ENCODE data around the gene CEP41.

Gene CEP41

DNA sequence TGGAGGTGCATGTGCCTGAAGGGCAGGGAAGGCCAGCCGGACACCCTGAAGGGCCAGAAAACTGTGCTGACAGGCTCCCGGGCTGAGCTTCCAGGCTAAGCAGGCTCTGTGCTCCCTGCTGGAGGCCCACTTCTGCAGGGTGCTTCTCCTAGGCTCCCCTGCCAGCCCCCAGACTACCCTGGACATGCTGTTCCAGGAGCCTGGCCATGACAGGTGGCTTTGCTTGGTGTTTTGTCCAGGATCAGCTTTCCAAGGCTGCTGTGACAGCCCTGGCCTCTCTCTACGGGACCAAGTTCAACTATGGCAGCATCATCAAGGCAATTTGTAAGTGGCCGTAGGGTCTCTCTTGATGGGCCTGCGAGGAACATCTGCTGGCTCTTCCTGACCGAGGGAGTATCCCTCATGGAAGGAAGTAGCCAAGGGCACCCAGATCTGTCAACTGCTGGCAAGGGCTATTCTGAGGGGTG is 55.2 kb downstream of the CEP41 start:
- Histone ChIP-seq H3K9me3 (ENCODE audit: low read length) (no peaks in the 10 kb centered on the region), H3K4me1 (ENCODE audit: insufficient read depth, low read length) (peaks cover under 1% of the 10 kb centered on the region), H3K9ac (ENCODE audit: low read length) (no peak overlapping the region), H3K27ac (ENCODE audit: low read depth, low read length) (no peak overlapping the region), H3K4me3 (ENCODE audit: low read depth in 1 of 2, low read length in 2 of 2) (no peak overlapping the region), H3K36me3 (ENCODE audit: insufficient read depth, low read length) (no peaks in the 10 kb centered on the region), H3K27me3 (ENCODE audit: control insufficient read depth in 1 of 2, insufficient read depth in 2 of 2, low read length in 2 of 2) (no peaks in the 10 kb centered on the region)

DNA sequence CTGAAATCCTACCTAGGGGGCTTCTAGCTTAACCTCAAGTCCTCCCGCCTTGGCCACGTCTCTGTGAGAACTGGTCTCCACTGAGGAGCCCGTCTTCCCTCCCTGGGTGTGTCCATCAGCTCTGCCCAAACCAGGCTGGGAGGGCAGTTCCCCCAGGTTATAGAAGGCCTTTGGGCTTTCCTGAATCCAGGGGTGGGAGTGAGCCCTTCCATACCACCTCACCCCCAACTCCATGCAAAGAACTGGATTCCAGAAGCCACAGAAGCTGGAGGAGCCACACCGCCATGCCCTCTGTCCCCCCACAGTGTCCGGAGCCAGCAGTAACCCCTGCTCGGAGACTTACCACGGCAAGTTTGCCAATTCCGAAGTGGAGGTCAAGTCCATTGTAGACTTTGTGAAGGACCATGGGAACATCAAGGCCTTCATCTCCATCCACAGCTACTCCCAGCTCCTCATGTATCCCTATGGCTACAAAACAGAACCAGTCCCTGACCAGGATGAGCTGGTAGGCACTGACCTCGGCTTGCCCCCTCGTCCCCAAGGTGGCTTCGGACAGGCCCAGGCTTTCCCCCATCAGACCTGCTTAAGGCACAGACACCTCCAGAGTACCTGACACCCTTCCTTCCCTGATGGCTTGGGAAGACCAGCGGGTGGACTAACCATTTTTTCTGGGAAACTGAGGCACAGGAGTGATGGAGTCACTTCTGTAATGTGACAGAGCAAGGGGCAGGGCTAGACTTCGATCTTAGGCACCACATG is 55.8 kb downstream of the CEP41 start:
- no peak overlapping the region for H3K27ac ChIP-seq (ENCODE audit: low read depth, low read length)
- H3K9ac ChIP-seq (ENCODE audit: low read length) = no peak overlapping the region
- H3K4me3 ChIP-seq (ENCODE audit: low read depth in 1 of 2, low read length in 2 of 2) = no peak overlapping the region
- H3K27me3 ChIP-seq (ENCODE audit: control insufficient read depth in 1 of 2, insufficient read depth in 2 of 2, low read length in 2 of 2) = no peaks in the 10 kb centered on the region
- H3K4me1 ChIP-seq (ENCODE audit: insufficient read depth, low read length) = peaks cover 7% of the 10 kb centered on the region
- no peaks in the 10 kb centered on the region for H3K36me3 ChIP-seq (ENCODE audit: insufficient read depth, low read length)
- H3K9me3 ChIP-seq (ENCODE audit: low read length) = no peaks in the 10 kb centered on the region

DNA sequence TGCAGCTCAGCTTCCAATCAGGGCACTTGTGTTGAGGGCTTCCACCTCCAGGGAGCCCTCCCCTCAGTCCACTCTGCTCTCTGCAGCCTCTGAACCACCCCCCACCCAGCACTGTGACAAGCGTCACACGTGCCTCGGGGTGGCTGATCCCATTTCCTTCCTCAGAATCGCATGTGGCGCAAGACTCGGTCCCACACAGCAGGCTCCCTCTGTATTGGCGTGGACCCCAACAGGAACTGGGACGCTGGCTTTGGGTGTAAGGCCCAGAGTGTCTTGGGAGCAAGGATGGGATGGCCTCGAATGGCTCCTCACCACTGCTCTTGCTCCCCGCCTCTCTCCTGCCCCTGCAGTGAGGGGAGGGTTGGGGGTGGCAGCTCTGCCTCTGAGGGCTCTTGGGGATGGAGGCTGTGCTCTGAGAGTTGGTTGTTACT is 56.4 kb downstream of the CEP41 start:
- Histone ChIP-seq H3K27ac (ENCODE audit: low read depth, low read length) (no peak overlapping the region), H3K27me3 (ENCODE audit: control insufficient read depth in 1 of 2, insufficient read depth in 2 of 2, low read length in 2 of 2) (no peaks in the 10 kb centered on the region), H3K9me3 (ENCODE audit: low read length) (no peaks in the 10 kb centered on the region), H3K9ac (ENCODE audit: low read length) (no peak overlapping the region), H3K4me3 (ENCODE audit: low read depth in 1 of 2, low read length in 2 of 2) (no peak overlapping the region), H3K36me3 (ENCODE audit: insufficient read depth, low read length) (no peaks in the 10 kb centered on the region), H3K4me1 (ENCODE audit: insufficient read depth, low read length) (peaks cover 10% of the 10 kb centered on the region)

DNA sequence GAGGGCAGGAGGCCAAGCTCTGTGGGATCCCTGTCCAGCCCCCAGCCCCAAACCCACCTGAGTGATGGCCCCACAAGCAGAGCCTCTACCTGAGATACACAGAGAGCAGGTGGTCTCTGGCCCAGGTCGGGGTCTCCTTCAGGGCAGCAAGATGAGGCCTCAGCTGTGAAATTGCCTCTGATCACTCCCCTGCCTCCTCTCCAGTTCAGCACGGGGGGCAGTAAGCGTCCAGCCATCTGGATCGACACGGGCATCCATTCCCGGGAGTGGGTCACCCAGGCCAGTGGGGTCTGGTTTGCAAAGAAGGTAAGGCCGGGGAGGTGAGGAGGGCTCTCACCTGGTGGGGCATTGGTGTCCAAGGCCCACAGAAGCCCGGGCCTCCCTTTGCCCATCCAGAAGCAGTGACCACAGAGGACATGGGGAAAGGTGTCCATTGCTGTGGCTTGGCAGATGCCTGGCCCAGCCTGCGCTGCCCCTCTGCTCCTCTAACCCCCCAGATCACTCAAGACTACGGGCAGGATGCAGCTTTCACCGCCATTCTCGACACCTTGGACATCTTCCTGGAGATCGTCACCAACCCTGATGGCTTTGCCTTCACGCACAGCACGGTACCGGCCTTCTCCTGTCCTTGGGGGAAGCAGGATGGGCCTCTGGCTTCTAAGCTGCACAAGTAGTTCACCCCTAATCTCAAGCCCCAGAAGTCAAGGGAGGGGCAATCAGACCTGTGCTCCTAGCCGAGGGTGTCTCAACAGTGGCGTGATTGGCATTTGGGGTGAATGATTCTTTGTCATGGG is 57.4 kb downstream of the CEP41 start:
- Histone ChIP-seq H3K36me3 (ENCODE audit: insufficient read depth, low read length) (no peaks in the 10 kb centered on the region), H3K4me1 (ENCODE audit: insufficient read depth, low read length) (peaks cover 10% of the 10 kb centered on the region), H3K27me3 (ENCODE audit: control insufficient read depth in 1 of 2, insufficient read depth in 2 of 2, low read length in 2 of 2) (no peaks in the 10 kb centered on the region), H3K27ac (ENCODE audit: low read depth, low read length) (no peak overlapping the region), H3K9ac (ENCODE audit: low read length) (no peak overlapping the region), H3K9me3 (ENCODE audit: low read length) (no peaks in the 10 kb centered on the region), H3K4me3 (ENCODE audit: low read depth in 1 of 2, low read length in 2 of 2) (no peak overlapping the region)

DNA sequence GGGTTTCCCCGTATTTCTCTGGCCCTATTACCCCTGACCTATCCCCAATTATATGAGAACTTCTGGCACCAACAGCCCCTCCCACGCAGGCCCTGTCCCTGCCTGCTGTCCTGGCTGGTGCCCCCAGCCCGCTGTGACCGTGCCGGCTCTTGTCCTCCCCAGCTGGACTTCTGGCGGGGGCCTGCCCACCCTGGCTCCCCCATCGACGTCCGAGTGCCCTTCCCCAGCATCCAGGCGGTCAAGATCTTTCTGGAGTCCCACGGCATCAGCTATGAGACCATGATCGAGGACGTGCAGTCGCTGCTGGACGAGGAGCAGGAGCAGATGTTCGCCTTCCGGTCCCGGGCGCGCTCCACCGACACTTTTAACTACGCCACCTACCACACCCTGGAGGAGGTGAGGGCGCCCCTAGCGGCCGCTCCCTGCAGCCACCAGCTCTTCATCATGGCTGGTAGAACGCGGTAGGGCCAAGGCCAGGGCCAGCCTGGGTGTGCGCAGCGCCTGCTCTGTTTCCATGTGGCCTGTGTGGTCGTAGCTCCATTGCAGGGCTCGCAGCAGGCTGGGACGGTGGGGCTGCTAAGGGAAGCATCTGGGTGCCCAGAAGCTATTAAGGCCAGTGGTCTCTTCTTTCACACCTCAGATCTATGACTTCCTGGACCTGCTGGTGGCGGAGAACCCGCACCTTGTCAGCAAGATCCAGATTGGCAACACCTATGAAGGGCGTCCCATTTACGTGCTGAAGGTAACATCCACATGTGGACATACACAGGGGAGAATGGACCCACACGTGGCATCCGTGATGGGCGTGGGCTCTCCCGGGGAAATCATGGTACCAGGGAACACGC is 59.1 kb downstream of the CEP41 start:
- H3K9ac ChIP-seq (ENCODE audit: low read length) = no peak overlapping the region
- H3K4me3 ChIP-seq (ENCODE audit: low read depth in 1 of 2, low read length in 2 of 2) = no peak overlapping the region
- H3K27ac ChIP-seq (ENCODE audit: low read depth, low read length) = no peak overlapping the region
- H3K36me3 ChIP-seq (ENCODE audit: insufficient read depth, low read length) = no peaks in the 10 kb centered on the region
- H3K9me3 ChIP-seq (ENCODE audit: low read length) = no peaks in the 10 kb centered on the region
- H3K4me1 ChIP-seq (ENCODE audit: insufficient read depth, low read length) = peaks cover 10% of the 10 kb centered on the region
- no peaks in the 10 kb centered on the region for H3K27me3 ChIP-seq (ENCODE audit: control insufficient read depth in 1 of 2, insufficient read depth in 2 of 2, low read length in 2 of 2)

DNA sequence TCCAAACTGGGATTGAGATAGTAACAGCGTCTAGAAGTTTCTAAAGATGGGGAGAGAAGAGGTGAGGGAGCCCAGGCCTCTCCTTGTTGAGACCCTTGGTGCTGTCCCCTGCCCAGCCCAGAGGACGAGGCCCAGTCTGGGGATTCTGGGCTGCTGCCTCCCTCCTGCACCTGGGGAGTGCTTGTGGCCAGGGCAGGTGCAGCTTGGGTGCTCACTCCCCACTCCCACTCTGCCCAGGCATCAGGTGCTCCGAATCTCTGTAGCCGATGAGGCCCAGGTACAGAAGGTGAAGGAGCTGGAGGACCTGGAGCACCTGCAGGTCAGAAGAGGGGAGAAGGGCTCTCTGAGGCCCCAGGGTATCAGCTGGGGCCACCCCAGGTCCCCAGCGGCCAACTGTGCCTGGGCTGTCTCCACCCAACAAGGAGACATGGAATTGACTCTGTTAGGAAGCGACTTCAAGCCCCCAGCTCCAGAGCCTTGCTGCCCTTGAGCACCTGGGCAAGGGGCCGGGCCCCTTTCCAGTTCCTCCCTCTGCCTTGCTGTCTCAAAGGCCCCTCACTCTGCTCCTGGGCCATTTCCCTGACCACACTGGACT is 59.9 kb downstream of the CEP41 start:
- H3K36me3 ChIP-seq (ENCODE audit: insufficient read depth, low read length) = no peaks in the 10 kb centered on the region
- H3K27me3 ChIP-seq (ENCODE audit: control insufficient read depth in 1 of 2, insufficient read depth in 2 of 2, low read length in 2 of 2) = no peaks in the 10 kb centered on the region
- peaks cover 10% of the 10 kb centered on the region for H3K4me1 ChIP-seq (ENCODE audit: insufficient read depth, low read length)
- peaks cover 4% of the 10 kb centered on the region for H3K9me3 ChIP-seq (ENCODE audit: low read length)
- H3K9ac ChIP-seq (ENCODE audit: low read length) = no peak overlapping the region
- H3K27ac ChIP-seq (ENCODE audit: low read depth, low read length) = no peak overlapping the region
- no peak overlapping the region for H3K4me3 ChIP-seq (ENCODE audit: low read depth in 1 of 2, low read length in 2 of 2)

DNA sequence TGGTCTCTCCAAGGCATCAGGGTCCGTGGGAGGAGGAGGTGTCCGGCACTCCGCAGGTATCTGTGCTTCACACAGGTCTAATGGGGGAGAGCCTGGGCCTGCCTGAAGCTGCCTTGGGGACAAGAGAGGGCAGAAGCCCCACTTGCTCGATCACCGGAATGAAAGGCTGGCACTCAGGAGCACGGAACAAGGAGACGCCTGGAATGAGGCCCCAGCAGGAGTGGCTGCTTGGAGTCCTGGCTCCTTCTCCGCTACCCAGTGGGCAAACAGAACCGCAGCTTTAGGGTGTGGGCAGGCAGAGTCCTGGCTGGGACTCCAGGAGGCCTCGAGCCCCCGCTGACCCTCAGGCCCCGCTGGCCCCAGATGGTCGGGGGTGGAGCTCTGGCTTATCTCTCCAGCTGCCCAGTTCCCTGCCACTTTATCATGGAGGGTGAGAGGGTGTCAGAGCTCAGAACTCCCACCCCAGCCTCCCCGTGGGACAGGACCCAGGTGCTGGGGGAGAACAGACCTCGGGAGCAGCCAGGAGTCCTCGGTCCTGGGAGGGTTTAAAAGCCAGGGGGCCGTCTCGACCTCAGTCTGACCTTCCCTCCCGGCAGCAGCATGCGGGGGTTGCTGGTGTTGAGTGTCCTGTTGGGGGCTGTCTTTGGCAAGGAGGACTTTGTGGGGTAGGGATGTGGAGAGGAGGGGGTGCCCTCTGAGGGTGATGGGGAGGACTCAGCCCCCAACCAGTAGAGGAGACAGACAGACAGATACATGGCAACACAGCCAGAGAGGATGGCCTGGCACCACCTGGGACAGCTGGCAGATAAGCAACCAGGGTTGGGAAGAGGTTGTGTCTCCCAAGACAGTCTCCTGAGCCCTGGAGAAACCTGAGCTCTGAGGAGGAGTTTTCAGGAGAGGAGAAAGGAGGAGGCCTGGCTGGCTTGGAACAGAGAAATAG is 60.6 kb downstream of the CEP41 start, which contains the start of gene CPA1:
Gene CPA1 (plus strand): TSS at position 574 of the 940 bp plus-strand sequence. CDS start 27 bp downstream, at position 601.
- H3K36me3 ChIP-seq (ENCODE audit: insufficient read depth, low read length) = no peaks in the 10 kb centered on the region
- no peaks in the 10 kb centered on the region for H3K27me3 ChIP-seq (ENCODE audit: control insufficient read depth in 1 of 2, insufficient read depth in 2 of 2, low read length in 2 of 2)
- no peak within 1 kb of the TSS for H3K27ac ChIP-seq (ENCODE audit: low read depth, low read length)
- no peak within 1 kb of the TSS for H3K9ac ChIP-seq (ENCODE audit: low read length)
- H3K9me3 ChIP-seq (ENCODE audit: low read length) = peaks cover 5% of the 10 kb centered on the region
- H3K4me3 ChIP-seq (ENCODE audit: low read depth in 1 of 2, low read length in 2 of 2) = no peak within 1 kb of the TSS
- peaks cover 10% of the 10 kb centered on the region for H3K4me1 ChIP-seq (ENCODE audit: insufficient read depth, low read length)

DNA sequence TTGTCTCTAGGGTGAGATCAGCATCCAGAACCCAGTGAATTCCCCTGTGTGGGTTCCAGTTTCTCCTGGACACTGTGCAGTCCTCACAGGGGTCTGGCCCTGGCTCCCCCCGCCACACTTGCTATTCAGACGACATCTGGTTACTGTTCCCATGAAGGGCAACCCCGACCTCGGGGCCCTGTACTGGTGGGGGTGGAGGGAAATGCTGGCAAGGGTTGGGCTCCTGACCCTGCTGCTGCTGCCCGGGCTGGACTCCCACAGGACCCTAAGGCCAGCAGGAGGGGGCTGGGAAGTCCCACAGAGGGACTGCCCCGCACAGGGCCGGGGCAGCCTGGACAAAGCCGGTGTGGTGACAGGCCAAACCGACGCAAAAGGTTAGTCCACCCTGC is 61.3 kb downstream of the CEP41 start:
- Histone ChIP-seq H3K27ac (ENCODE audit: low read depth, low read length) (no peak overlapping the region), H3K9ac (ENCODE audit: low read length) (no peak overlapping the region), H3K4me3 (ENCODE audit: low read depth in 1 of 2, low read length in 2 of 2) (no peak overlapping the region)

DNA sequence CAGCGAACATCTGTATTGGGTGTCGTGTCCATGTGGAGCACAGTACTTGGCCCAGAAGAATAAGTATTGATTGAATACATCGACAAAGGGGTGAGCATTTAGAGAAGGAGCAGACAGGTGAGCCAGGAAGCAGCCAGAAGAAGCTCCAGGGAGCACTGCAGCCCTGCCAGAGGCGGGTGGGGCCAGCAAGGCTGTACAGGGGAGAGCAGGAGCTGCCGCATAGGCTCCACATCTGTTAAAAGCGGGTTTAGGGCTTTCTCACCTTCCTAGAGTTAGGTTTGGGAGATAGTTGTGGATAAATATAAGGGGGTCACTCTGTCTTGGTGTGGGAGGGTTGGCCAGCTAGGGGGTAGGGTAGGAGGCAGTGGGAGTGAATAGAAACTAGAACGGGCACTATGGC is 61.8 kb downstream of the CEP41 start:
- Histone ChIP-seq H3K9ac (ENCODE audit: low read length) (no peak overlapping the region), H3K27ac (ENCODE audit: low read depth, low read length) (no peak overlapping the region), H3K9me3 (ENCODE audit: low read length) (peaks cover 5% of the 10 kb centered on the region)

More for the DNA sequence above, 61.3 kb downstream of the CEP41 start:
- Histone ChIP-seq H3K4me1 (ENCODE audit: insufficient read depth, low read length) (peaks cover 10% of the 10 kb centered on the region), H3K27me3 (ENCODE audit: control insufficient read depth in 1 of 2, insufficient read depth in 2 of 2, low read length in 2 of 2) (no peaks in the 10 kb centered on the region), H3K9me3 (ENCODE audit: low read length) (peaks cover 5% of the 10 kb centered on the region), H3K36me3 (ENCODE audit: insufficient read depth, low read length) (no peaks in the 10 kb centered on the region)

DNA sequence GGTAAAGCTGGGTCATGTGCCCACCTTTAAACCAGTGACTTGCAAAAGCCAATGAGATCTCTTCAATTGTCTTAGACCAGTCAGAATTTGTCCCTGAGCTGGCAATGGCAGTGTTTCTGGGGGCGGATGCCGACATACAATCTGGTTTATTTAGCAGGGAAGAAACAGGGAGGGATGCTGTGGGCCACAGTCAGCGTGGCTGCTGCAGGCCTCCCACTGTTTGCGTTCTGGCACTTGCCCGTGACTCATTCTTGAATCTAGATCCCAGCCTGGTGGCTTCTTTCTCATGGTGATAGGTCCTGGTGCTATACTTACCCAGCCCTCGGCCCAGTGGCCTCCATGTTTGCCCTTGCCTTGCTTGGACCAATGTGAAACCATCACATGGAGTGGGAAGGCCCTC is 63.6 kb downstream of the CEP41 start:
- H3K9me3 ChIP-seq (ENCODE audit: low read length) = peaks cover 5% of the 10 kb centered on the region
- H3K27ac ChIP-seq (ENCODE audit: low read depth, low read length) = no peak overlapping the region
- H3K4me1 ChIP-seq (ENCODE audit: insufficient read depth, low read length) = peaks cover 32% of the 10 kb centered on the region
- no peaks in the 10 kb centered on the region for H3K27me3 ChIP-seq (ENCODE audit: control insufficient read depth in 1 of 2, insufficient read depth in 2 of 2, low read length in 2 of 2)
- H3K9ac ChIP-seq (ENCODE audit: low read length) = no peak overlapping the region
- no peak overlapping the region for H3K4me3 ChIP-seq (ENCODE audit: low read depth in 1 of 2, low read length in 2 of 2)
- H3K36me3 ChIP-seq (ENCODE audit: insufficient read depth, low read length) = no peaks in the 10 kb centered on the region

More for the DNA sequence above, 61.8 kb downstream of the CEP41 start:
- Histone ChIP-seq H3K36me3 (ENCODE audit: insufficient read depth, low read length) (no peaks in the 10 kb centered on the region), H3K4me1 (ENCODE audit: insufficient read depth, low read length) (peaks cover 14% of the 10 kb centered on the region), H3K27me3 (ENCODE audit: control insufficient read depth in 1 of 2, insufficient read depth in 2 of 2, low read length in 2 of 2) (no peaks in the 10 kb centered on the region), H3K4me3 (ENCODE audit: low read depth in 1 of 2, low read length in 2 of 2) (no peak overlapping the region)

Data from muscle layer of colon (tissue), 2 donors.